Calu3 (cell line): Measurements from ENCODE around the gene MCTP2. TPM values are rescaled to one million over a fixed set of nuclear protein-coding genes. Genes with fewer than 3 reads are reported as not detected.

Source experiments
- BruUV-seq: library from RNA; stranded (reverse); fragments of 400-500 nt; replicated peaks from 2 replicates; lab custom pipeline; 2021; lab: Mats Ljungman, UMichigan
- CTCF ChIA-PET: fragments of 300-600 bp; sonication (Branson Sonifier 250); formaldehyde crosslinking; loops from one replicate; lab custom pipeline; 2022; ENCODE audit warnings: antibody characterized with exemption; lab: Charles Lee
- DNase-seq: peaks from one replicate; pipeline ENCODE4 v3.0.0; 2022
- H3K27ac Mint-ChIP-seq: one replicate; pipeline ENCODE4 v1.8.0; 2022; ENCODE audit warnings: mixed read lengths; ENCODE audit not compliant: unreplicated experiment
- H3K27me3 Mint-ChIP-seq: one replicate; pipeline ENCODE4 v1.8.0; 2022; ENCODE audit warnings: mixed read lengths; ENCODE audit not compliant: unreplicated experiment
- H3K36me3 Mint-ChIP-seq: one replicate; pipeline ENCODE4 v1.8.0; 2022; ENCODE audit warnings: mild to moderate bottlenecking, moderate library complexity, mixed read lengths; ENCODE audit not compliant: insufficient read depth, unreplicated experiment
- H3K4me1 Mint-ChIP-seq: one replicate; pipeline ENCODE4 v1.8.0; 2022; ENCODE audit warnings: mild to moderate bottlenecking, low read depth, mixed read lengths; ENCODE audit not compliant: unreplicated experiment
- H3K4me3 Mint-ChIP-seq: one replicate; pipeline ENCODE4 v1.8.0; 2022; ENCODE audit warnings: mild to moderate bottlenecking, low read depth, moderate library complexity, mixed read lengths; ENCODE audit not compliant: unreplicated experiment
- H3K9me3 Mint-ChIP-seq: one replicate; pipeline ENCODE4 v1.8.0; 2022; ENCODE audit warnings: low read depth, mixed read lengths; ENCODE audit not compliant: unreplicated experiment
- CTCF ChIP-seq: fragments of 200-600 bp; IDR thresholded peaks from one replicate; pipeline ENCODE4 v1.8.0; 2022; ENCODE audit warnings: antibody characterized with exemption; ENCODE audit not compliant: unreplicated experiment
- intact Hi-C: fragments of 100-400 bp; cut with micrococcal nuclease; formaldehyde crosslinking; loops from one replicate; pipeline ENCODE4 v1.10.0; 2022; ENCODE audit not compliant: unreplicated experiment
- total RNA-seq: library from RNA; stranded (reverse); gene quantifications from 2 replicates; pipeline ENCODE4 v1.2.3, GENCODE V29; 2022

The MCTP2 gene
- total RNA-seq, 1 experiment from 2014 or later = 30.1 TPM

- H3K27me3 Mint-ChIP-seq = no peaks in the 10 kb centered on the region
- CTCF ChIA-PET = no interaction called here
- DNase-seq = no peak
- peaks cover 9% of the 10 kb centered on the region for H3K9me3 Mint-ChIP-seq
- no peak for TF ChIP-seq CTCF
- no peaks in the 10 kb centered on the region for H3K36me3 Mint-ChIP-seq
- no peak overlapping the region for H3K27ac Mint-ChIP-seq
- intact Hi-C loops = no loop called here
- no peak overlapping the region for H3K4me3 Mint-ChIP-seq
- no TSS peak for BruUV-seq
- no peaks in the 10 kb centered on the region for H3K4me1 Mint-ChIP-seq
Measured at GRCh38 chr15:94522125-94522524, 290.8 kb downstream of the MCTP2 start.

GRCh38 chr15:94523873-94524272 lies 292.5 kb downstream of the MCTP2 start:
- H3K4me3 Mint-ChIP-seq = no peak overlapping the region
- BruUV-seq = no TSS peak
- CTCF ChIA-PET = no interaction called here
- no peak for TF ChIP-seq CTCF
- no peak for DNase-seq
- intact Hi-C loops = no loop called here
- no peaks in the 10 kb centered on the region for H3K27me3 Mint-ChIP-seq
- no peaks in the 10 kb centered on the region for H3K4me1 Mint-ChIP-seq
- no peak overlapping the region for H3K27ac Mint-ChIP-seq
- H3K9me3 Mint-ChIP-seq = peaks cover 15% of the 10 kb centered on the region
- no peaks in the 10 kb centered on the region for H3K36me3 Mint-ChIP-seq

- H3K4me3 Mint-ChIP-seq = no peak overlapping the region
- peak; percentile 13 for DNase-seq
- intact Hi-C loops = no loop called here
- H3K36me3 Mint-ChIP-seq = no peaks in the 10 kb centered on the region
- H3K9me3 Mint-ChIP-seq = peaks cover 14% of the 10 kb centered on the region
- H3K27ac Mint-ChIP-seq = no peak overlapping the region
- no peak for TF ChIP-seq CTCF
- CTCF ChIA-PET = no interaction called here
- no peaks in the 10 kb centered on the region for H3K4me1 Mint-ChIP-seq
- BruUV-seq = no TSS peak
- H3K27me3 Mint-ChIP-seq = no peaks in the 10 kb centered on the region
Measured at GRCh38 chr15:94524565-94524964, 293.2 kb downstream of the MCTP2 start.

- Mint-ChIP-seq H3K27ac (no peak overlapping the region), H3K4me3 (no peak overlapping the region), H3K9me3 (peaks cover 14% of the 10 kb centered on the region), H3K4me1 (no peaks in the 10 kb centered on the region), H3K36me3 (no peaks in the 10 kb centered on the region), H3K27me3 (no peaks in the 10 kb centered on the region)
- BruUV-seq = no TSS peak
- CTCF ChIA-PET = interaction anchor here (0.6 kb wide), 1 partner anchor 39 kb away, joined by 6 read pairs; no protein-coding TSS in a partner anchor
- TF ChIP-seq CTCF = peak; percentile 47
- intact Hi-C loops = no loop called here
- no peak for DNase-seq
Measured at GRCh38 chr15:94526071-94526689, 294.8 kb downstream of the MCTP2 start.
